Head of caudate nucleus (tissue), 42 donors: ENCODE data around the gene SMAD4.
A peak's percentile ranks its signal among the peaks of the same experiment; 100 is the strongest.

Source experiments
- DNase-seq, 42 donors: peaks; one replicate each; pipeline versions ENCODE4 v3.0.0 to v3.0.0-alpha.2; 2020 to 2021; ENCODE audit warnings: mixed read lengths in 7 of 42
- intact Hi-C: fragments of 100-400 bp; cut with DNase I; formaldehyde crosslinking; loops from one replicate; pipeline ENCODE4 v1.15.0; 2022

SMAD4 gene

GRCh38 chr18:51017140-51017879, 12.7 kb upstream of the SMAD4 start:
- intact Hi-C loops: no loop called here
- peak in 3 of 42 donors; percentile 20 to 40 (median 30) for DNase-seq

GRCh38 chr18:51020536-51020935, 9.5 kb upstream of the SMAD4 start:
- DNase-seq: no peak
- intact Hi-C loops: loop anchor here (10.0 kb wide), 1 partner anchor 206 kb away; no protein-coding TSS in a partner anchor

GRCh38 chr18:51021226-51021965, 8.6 kb upstream of the SMAD4 start:
- DNase-seq: no peak
- intact Hi-C loops: loop anchor here (10.0 kb wide), 1 partner anchor 207 kb away; no protein-coding TSS in a partner anchor

- DNase-seq: peak in 3 of 42 donors; percentile 22 to 45 (median 45)
Measured at GRCh38 chr18:51025512-51025911, 4.5 kb upstream of the SMAD4 start.

GRCh38 chr18:51028201-51028805, 1.7 kb upstream of the SMAD4 start:
- intact Hi-C loops: loop anchor here (10.0 kb wide), 1 partner anchor 214 kb away; no protein-coding TSS in a partner anchor
- no peak for DNase-seq

More at GRCh38 chr18:51025512-51025911, 4.5 kb upstream of the SMAD4 start:
- intact Hi-C loops: loop anchor here (10.0 kb wide), 1 partner anchor 211 kb away; no protein-coding TSS in a partner anchor

- intact Hi-C loops: loop anchor here (10.0 kb wide), 1 partner anchor 215 kb away; no protein-coding TSS in a partner anchor
Measured at GRCh38 chr18:51029378-51029693, 677 bp upstream of the SMAD4 start.

GRCh38 chr18:51030537-51031258, 685 bp downstream of the SMAD4 start:
- peak; percentile 36 to 89 (median 78) for DNase-seq

More at GRCh38 chr18:51029378-51029693, 677 bp upstream of the SMAD4 start:
- DNase-seq: peak in 8 of 42 donors; percentile 11 to 63 (median 38)

GRCh38 chr18:51032193-51032592, 2.2 kb downstream of the SMAD4 start:
- no peak for DNase-seq
- intact Hi-C loops: loop anchor here (5.0 to 10.0 kb wide), 3 partner anchors 65 to 165 kb away; partner anchors contain the start of genes ELAC1, ME2 and MEX3C

More at GRCh38 chr18:51030537-51031258, 685 bp downstream of the SMAD4 start:
- intact Hi-C loops: loop anchor here (5.0 to 10.0 kb wide), 3 partner anchors 63 to 167 kb away; partner anchors contain the start of genes ELAC1, ME2 and MEX3C

- DNase-seq: no peak
- intact Hi-C loops: loop anchor here (10.0 kb wide), 1 partner anchor 162 kb away; the partner anchor contains the start of gene ME2
Measured at GRCh38 chr18:51037230-51037629, 7.2 kb downstream of the SMAD4 start.

GRCh38 chr18:51038110-51038509, 8.1 kb downstream of the SMAD4 start:
- intact Hi-C loops: loop anchor here (10.0 kb wide), 1 partner anchor 163 kb away; the partner anchor contains the start of gene ME2
- DNase-seq: no peak

GRCh38 chr18:51039138-51040112, 9.4 kb downstream of the SMAD4 start:
- intact Hi-C loops: loop anchor here (10.0 kb wide), 1 partner anchor 165 kb away; the partner anchor contains the start of gene ME2
- no peak for DNase-seq

GRCh38 chr18:51041677-51042352, 11.8 kb downstream of the SMAD4 start:
- intact Hi-C loops: no loop called here
- no peak for DNase-seq

- DNase-seq: no peak
- intact Hi-C loops: no loop called here
Measured at GRCh38 chr18:51044928-51045585, 15.0 kb downstream of the SMAD4 start.

- no peak for DNase-seq
- intact Hi-C loops: no loop called here
Measured at GRCh38 chr18:51048190-51048589, 18.2 kb downstream of the SMAD4 start.

GRCh38 chr18:51049137-51049536, 19.1 kb downstream of the SMAD4 start:
- intact Hi-C loops: no loop called here
- no peak for DNase-seq

- DNase-seq: peak in 2 of 42 donors; percentile 17 to 51
Measured at GRCh38 chr18:51051105-51051712, 21.2 kb downstream of the SMAD4 start.

More at GRCh38 chr18:51051105-51051712, 21.2 kb downstream of the SMAD4 start:
- intact Hi-C loops: no loop called here
